HG03280 (cell line): Measurements from ENCODE around the gene SPTLC3.
A peak's percentile ranks its signal among the peaks of the same experiment; 100 is the strongest.
"Not testable (repeated sequence)": the region's sequence is repeated elsewhere in the genome, so short reads cannot be mapped to it uniquely, and the experiment has no call there.

Source experiments
- ATAC-seq: cut with Tn5 transposase; IDR thresholded peaks from one replicate; pipeline ENCODE4 v1.9.1; 2021; ENCODE audit warnings: mild to moderate bottlenecking, moderate library complexity; ENCODE audit not compliant: unreplicated experiment

The SPTLC3 gene

DNA sequence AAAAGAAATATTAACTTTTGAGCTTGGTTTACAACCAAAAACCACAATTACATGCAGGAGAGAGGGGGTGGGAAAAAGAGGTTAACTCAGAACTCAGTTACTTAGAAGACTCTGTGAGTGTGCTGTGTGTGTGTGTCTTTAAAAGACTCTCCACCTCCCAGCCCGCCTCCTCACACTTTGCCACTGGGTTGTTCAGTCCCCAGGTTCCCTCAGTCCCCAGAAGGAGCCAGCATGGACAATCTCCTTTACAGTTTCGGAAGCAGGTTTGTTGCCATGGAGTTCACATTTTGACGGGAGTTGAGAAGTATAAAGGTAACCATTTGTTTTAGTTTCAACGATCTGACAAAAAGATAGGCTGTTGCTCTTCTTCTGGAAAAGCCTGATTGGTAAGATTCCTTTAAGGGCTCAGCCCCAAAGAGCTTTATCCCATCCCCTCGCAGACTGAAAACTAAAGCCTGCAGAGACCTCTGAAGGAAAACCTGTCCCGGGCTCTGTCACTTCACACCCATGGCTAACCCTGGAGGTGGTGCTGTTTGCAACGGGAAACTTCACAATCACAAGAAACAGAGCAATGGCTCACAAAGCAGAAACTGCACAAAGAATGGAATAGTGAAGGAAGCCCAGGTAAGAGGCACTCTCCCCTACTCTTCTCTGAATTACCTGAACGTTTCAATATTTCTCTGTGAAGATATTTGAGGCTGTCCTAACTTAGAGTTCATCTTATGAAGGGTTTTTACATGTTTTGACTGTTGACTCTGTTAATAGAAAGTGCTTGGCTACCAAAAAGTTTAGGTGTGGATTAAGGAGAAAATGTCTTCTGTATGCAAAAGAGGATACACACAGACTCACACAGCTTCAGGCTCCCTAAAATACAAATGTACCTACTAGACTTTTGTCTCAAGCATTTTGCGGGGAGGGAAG, at the start of gene SPTLC3:
Gene SPTLC3, plus strand, starts transcription at position 212 of the 921 bp plus-strand sequence. Its CDS starts 296 bp downstream, at position 508.
- peak; percentile 34 for ATAC-seq

DNA sequence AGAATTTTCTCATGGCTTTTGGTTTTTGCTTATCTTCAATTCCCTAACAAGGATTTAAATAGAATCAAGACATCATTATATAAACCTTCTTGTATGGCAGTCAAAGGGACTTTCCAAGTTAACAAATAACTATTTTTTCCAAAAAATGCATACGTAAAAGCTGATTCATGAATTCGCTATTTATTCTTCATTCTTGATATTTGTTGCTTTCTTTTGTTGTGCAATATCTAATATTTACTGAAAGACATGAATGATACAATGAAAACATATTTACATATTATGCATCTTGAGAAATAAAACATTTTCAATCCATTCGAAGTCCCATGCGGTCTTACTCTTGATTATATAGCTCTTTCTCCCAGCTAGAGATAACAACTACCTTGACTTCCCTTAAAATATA, 47.0 kb upstream of the SPTLC3 start:
- ATAC-seq, result no peak

- ATAC-seq, result no peak
Measured at GRCh38 chr20:12962895-12963294, 45.9 kb upstream of the SPTLC3 start.

DNA sequence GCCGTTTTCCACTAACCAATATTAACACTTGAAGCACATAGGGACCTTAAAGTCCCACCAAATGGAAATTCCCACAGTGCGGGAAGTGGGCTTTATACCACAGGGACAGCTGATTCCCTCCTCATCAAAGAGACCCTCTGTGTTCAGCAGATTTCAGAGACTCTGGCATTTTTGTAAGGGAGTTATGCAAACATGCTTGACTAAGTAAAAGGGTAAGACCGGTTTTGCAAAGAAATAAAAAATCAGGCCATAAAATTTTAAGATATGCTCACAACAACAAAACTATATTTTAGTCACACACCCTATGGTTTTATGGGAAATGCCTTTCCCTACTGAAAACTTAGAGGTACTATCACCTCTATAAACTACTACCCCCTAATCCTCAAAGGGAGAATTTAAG, 45.4 kb upstream of the SPTLC3 start:
- no peak for ATAC-seq

- ATAC-seq, result no peak
Measured at GRCh38 chr20:12965212-12965869, 43.4 kb upstream of the SPTLC3 start.

GRCh38 chr20:12965870-12966251, 42.9 kb upstream of the SPTLC3 start:
- no peak for ATAC-seq

DNA sequence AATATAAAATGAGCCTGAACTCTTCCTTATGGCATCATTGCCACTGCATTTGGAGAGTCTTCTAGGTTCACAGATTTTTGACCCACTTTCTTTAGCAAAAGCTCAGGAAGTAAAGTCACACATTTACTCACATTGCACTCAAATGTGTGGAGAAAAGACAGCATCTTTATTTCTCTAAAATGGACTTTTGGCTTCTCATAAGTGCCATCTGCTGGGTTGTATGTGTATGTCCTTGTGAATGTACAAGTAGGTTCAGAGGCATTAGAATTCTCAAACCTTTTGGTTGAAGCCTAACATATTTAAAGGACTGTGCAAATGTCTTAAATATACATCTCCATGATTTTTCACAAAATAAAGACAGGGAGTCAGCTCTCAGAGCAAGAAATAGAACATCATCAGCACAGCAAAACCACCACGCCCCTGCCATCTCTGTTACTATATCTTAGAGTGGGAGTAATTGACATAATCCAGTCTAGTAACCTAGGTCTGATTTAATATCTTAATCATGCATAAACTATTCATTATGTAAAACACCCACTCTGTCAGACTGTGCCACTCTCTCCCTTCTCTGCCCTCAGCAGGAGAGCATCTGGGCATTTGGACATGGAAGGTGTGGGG, 42.2 kb upstream of the SPTLC3 start:
- no peak for ATAC-seq

DNA sequence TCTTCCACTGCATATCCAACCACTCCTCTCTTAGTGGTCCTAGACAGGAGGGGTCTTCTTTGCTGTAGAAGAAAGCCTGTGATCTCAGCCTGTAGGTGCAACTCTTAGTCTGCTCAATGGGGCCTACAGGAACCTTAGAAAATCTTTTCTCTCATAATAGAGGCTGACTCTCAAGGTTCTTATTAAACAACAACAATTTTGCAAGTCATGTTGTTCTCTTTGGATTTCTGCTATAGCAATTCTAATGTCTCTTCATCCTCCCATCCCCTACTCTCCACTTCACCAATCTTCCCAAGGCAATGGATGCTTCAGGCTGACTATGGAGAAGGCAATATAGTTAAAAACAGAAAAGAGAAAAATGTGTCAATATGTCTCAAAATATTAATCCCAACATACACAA, 40.8 kb upstream of the SPTLC3 start:
- no peak for ATAC-seq

DNA sequence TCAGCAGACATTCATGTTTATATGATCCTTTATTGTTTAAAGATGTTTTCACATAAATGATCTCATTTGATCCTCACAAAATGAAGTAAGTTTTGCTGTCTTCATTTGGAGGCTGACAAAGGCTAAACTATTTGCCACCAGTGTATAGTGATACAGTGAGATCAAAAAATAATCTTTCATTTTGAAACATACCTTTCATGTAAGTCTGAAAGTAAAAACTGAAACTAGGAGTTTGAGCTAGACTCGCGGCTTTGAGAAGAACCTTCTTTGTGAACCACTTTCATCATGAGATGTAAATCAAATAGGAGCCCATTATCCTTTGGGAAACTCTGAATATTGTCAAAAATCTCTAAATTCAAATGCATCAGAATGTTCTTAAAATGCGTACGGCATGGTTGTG, 40.3 kb upstream of the SPTLC3 start:
- ATAC-seq, result no peak

DNA sequence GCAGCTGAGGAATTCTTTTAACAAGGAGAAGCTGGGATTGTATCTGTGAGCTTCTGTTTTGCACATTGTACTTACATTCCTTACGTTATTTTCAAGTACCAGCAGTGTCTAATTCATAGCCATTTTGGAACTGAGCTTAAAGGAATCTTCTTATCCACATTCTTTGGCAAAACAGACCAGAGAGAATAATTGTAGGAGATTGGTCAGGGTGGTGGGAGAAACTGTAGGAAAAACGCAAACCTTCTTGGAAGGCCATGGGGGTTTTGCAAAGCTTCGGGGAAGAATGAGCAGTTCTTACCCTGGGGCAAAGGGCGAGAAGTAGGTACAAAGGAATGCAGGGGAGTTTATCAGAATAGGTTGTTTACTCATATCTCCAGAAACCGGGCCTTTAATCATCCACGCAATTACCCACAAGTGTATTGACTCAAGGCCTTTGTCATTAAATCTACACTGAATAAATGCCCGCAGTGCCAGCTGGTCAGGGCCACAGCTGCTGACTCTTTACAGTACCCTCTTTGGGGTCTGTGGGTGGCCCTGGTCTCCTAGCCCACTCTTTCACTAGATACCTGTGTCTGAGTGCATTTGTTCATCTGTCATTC, 39.6 kb upstream of the SPTLC3 start:
- ATAC-seq, result no peak

GRCh38 chr20:12970372-12970821, 38.4 kb upstream of the SPTLC3 start:
- ATAC-seq, result no peak

- no peak for ATAC-seq
Measured at GRCh38 chr20:12975833-12976608, 32.8 kb upstream of the SPTLC3 start.

- ATAC-seq, result no peak
Measured at GRCh38 chr20:12976720-12977309, 32.0 kb upstream of the SPTLC3 start.

DNA sequence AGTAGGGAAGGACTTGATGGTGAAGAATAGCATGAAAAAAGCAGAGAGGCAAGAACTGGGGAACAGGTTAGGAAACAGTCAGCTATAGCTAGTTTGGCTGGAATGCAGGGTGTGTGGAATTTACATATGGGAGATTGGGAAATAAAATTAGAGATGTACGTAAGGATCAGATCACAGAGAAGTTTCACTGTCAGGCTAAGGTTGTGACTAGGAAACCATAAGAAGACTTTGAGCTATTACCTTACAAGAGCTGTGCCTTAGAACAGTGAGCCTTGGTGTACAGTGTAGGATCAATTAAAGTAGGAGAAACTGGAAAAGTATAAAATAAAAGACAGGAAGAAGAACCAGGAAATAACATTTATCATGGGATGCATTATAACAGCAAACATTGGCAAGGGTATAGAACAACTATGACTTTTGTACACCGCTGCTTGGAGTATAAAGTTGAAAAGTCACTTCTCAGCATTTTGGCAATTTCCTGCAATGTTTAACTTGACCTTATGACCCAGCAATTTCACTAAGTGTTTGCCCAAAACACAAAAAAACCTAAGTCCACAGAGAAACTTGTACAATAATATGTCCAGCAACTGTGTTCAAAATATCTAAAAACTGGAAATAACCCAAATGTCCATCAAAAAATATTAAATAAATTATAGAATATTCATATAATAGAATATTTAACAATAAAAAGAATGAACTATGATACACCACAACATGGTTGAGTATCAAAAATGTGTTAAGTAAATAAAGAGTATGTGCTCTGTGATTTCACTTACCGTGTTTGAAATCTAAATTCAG, 31.2 kb upstream of the SPTLC3 start:
- no peak for ATAC-seq

- no peak for ATAC-seq
Measured at GRCh38 chr20:12978126-12978394, 30.7 kb upstream of the SPTLC3 start.

GRCh38 chr20:12978613-12979495, 29.9 kb upstream of the SPTLC3 start:
- ATAC-seq, result no peak

- not testable (repeated sequence) for ATAC-seq
Measured at GRCh38 chr20:12979713-12980112, 29.1 kb upstream of the SPTLC3 start.

GRCh38 chr20:12982098-12982497, 26.7 kb upstream of the SPTLC3 start:
- ATAC-seq, result no peak
